Kidney epithelial cell (primary cell): ENCODE measurements around the gene TRAF4. TPM values are rescaled to one million over a fixed set of nuclear protein-coding genes. Genes with fewer than 3 reads are reported as not detected.

Experiments
- DNase-seq: peaks from one replicate; pipeline ENCODE4 v3.0.0-alpha.2; 2010; ENCODE audit warnings: low read depth
- H3K27me3 ChIP-seq: 2 replicates; pipeline ENCODE4 v1.6.0; 2011; ENCODE audit warnings: low read length; ENCODE audit not compliant: control insufficient read depth, insufficient read depth
- H3K36me3 ChIP-seq: 2 replicates; pipeline ENCODE4 v1.5.1; 2011; ENCODE audit warnings: low read length; ENCODE audit not compliant: control insufficient read depth, insufficient read depth
- H3K4me3 ChIP-seq: 2 replicates; pipeline ENCODE4 v1.5.1; 2011; ENCODE audit warnings: low read depth, mild to moderate bottlenecking, control low read depth, low read length
- total RNA-seq: library from RNA; depleted of rRNA; stranded (reverse); fragments of >200 nt; gene quantifications from 2 replicates; pipeline ENCODE4 v1.2.3, GENCODE V29; 2015
- TF ChIP-seq, protein P1 (sequence below): IDR thresholded peaks from 2 replicates; pipeline ENCODE4 v1.5.1; 2011; ENCODE audit warnings: mild to moderate bottlenecking, moderate library complexity, low read length, control low read depth, inconsistent platforms; ENCODE audit not compliant: insufficient read depth, poor library complexity, severe bottlenecking

The TRAF4 gene
- total RNA-seq, 1 donor from 2014 or later, result 174 TPM

DNA sequence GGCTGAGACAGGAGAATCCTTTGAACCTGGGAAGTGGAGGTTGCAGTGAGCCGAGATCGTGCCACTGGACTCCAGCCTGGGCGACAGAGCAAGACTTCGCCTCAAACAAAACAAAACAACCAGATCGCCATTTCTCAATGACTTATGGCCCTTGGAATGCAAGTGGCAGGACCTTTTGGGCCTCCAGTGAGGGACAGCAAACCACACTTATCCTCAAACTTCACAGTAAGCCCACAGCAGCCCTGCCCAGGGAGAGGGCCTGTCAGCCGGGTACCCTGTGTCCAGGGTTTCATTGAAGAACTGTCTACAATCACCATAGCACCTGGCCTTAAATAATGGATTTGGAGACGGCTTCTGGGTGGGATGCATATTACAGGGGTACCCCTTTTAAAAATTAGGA is 11.7 kb downstream of the TRAF4 start:
- TF ChIP-seq, protein P1, sequence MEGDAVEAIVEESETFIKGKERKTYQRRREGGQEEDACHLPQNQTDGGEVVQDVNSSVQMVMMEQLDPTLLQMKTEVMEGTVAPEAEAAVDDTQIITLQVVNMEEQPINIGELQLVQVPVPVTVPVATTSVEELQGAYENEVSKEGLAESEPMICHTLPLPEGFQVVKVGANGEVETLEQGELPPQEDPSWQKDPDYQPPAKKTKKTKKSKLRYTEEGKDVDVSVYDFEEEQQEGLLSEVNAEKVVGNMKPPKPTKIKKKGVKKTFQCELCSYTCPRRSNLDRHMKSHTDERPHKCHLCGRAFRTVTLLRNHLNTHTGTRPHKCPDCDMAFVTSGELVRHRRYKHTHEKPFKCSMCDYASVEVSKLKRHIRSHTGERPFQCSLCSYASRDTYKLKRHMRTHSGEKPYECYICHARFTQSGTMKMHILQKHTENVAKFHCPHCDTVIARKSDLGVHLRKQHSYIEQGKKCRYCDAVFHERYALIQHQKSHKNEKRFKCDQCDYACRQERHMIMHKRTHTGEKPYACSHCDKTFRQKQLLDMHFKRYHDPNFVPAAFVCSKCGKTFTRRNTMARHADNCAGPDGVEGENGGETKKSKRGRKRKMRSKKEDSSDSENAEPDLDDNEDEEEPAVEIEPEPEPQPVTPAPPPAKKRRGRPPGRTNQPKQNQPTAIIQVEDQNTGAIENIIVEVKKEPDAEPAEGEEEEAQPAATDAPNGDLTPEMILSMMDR, result no peak
- peaks cover 2% of the 10 kb centered on the region for H3K36me3 ChIP-seq
- no peak for DNase-seq
- H3K4me3 ChIP-seq, result no peak overlapping the region
- no peaks in the 10 kb centered on the region for H3K27me3 ChIP-seq

DNA sequence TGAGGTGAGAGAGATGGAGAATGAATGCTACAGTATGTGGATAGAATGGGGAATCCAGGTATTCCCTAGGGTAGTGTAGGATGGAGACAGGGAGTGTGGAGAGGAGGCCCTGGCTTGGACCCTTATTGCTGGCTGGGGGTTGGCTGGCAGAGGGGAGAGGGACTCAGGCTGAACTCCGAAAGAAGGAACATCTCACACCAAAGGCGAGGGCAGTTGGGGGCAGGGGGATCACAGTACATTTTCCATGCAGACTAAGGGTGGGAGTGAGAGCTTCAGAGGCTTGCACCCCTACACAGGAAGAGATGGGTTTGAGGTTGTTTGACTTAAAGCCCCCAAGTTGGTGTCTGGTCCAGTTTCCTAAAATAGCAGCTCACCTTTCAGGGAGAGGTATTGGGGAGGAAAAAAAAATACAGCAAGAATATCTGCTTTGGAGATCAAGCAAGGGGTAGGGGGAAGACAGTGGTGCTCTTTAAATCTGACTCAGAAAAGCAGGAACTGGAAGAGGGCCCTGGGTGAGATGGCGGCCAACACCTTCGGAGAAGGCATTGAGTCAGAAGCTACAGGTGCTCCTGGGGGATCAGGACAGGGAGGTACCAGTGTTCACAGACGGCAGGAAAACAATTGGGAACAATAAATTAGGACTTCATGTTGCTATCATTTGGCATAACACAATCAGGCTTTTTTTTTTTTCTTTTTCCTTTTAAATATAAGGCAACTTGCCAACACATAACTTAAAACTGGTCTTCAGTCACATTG is 12.4 kb downstream of the TRAF4 start:
- no peak for DNase-seq
- Histone ChIP-seq H3K27me3 (no peaks in the 10 kb centered on the region), H3K36me3 (peaks cover 2% of the 10 kb centered on the region), H3K4me3 (no peak overlapping the region)
- TF ChIP-seq, protein P1, result no peak

DNA sequence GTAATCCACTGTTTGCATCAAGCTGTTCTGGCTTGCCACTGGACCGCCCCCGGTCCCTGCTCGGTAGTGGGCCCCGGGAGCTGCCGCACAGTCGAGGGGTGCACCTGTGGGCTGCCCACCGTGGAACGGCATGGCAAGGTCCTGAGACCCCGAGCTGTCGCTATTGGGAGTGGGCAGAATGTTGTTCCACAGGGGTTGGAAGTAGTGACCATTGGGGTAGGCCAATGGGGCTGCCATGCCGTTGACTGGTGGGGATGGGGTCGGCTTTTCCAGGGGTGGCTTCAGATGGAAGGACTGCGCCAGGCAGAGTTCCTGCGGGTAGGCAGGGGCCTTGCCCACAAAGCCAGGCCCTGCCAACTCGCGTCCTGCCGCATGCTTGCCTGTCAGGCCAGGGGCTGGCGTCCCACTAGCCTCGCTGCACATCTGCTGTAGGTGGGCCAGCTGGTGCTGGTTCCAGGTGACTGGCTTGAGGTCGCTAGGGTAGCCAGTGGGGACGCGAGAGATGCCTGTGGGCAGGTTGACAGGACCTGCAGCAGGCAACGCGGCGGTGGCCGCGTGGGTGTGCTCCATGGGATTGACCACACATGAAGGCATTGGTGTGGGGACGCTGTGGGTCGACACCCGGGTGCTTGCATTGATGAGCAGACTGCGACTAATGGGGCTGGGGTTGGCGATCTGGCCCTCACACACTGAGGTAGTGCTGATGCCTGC is 14.8 kb downstream of the TRAF4 start:
- no peak for DNase-seq
- TF ChIP-seq, protein P1, result no peak
- H3K27me3 ChIP-seq, result no peaks in the 10 kb centered on the region
- H3K4me3 ChIP-seq, result no peak overlapping the region
- H3K36me3 ChIP-seq, result peaks cover 2% of the 10 kb centered on the region

DNA sequence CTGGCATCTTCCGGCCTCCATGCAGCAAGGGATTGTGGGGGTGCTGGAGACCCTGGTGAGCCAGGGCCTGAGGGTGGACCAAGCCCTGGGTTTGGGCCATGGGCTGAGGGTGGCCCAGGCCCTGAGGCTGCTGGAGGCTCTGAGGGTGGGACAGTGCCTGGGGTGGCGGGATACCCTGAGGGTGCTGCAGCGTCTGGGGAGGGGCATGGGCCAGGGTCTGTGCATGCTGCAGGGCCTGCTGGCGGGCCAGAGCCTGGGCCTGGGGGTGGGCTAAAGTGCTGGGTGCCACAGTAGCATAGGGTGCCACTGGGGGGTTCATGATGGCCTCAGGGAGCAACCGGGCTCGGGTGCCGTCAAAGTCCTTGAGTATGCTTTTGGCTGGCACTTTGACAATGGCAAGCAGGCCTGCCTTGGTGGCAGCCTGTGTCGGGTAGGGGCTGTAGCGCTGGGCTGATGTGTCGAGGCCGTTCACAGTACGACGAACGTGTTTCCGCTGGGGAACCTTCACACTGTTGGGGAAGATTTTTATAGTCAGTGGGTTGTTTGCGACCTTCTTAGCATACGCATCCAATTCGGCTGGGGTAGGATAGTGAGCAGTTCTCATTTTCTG is 15.6 kb downstream of the TRAF4 start:
- H3K4me3 ChIP-seq, result no peak overlapping the region
- no peaks in the 10 kb centered on the region for H3K27me3 ChIP-seq
- TF ChIP-seq, protein P1, result no peak
- no peak for DNase-seq
- peaks cover 2% of the 10 kb centered on the region for H3K36me3 ChIP-seq

DNA sequence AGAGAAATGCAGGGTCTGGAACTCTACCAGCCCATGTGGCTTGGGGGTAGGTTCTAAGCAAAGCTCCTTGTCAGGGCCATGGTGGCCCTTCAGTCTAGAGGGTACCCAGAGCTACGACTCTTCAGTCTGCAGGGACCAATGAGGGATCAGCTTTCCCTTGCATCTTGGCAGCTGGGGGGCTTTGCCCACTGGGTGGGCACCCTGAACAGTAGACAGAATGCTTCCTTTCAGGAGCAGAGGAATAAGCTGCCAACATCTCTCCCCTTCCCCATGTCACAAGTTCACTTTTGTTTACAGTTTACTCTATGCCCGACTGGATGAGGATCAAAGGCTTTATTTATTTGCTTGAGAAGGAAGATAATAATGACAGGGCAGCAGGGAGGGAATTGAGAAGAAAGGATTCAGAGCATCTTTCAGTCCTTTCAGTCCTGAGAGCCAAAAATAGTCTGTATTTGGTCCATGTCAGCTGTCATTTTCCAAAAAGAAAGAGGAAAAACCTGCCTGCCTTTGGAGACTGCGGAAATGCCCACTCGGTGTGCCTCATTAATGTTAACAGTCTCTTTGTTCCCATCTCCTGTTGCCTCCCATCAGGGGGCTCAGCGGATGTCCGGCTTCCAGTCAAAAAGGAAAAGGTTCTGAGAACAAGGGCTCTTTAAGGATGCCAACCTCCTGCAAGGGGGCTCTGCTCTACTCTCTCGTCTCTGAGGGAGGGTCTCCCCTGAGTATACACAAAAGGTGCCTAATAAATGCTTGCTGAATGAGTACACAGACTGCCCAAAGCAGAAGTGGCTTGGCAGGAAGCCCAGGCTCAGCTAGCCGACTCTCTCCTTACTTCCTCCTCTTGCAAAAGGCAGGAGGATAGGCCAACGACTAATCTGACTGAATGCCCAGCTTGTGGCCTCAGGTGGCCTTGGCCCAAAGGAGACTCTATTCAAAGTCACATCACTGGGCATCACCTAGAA is 17.1 kb downstream of the TRAF4 start:
- TF ChIP-seq, protein P1, result no peak
- Histone ChIP-seq H3K36me3 (peaks cover 2% of the 10 kb centered on the region), H3K4me3 (no peak overlapping the region), H3K27me3 (no peaks in the 10 kb centered on the region)
- no peak for DNase-seq
